H9 (cell line): ENCODE data around the gene KIF5A. TPM values are rescaled to one million over a fixed set of nuclear protein-coding genes. Genes with fewer than 3 reads are reported as not detected.

Experiments
- DNase-seq: peaks from one replicate; pipeline ENCODE4 v3.0.0-alpha.2; 2017
- H2AFZ ChIP-seq: one replicate; pipeline ENCODE4 v1.6.1; 2013; ENCODE audit warnings: mild to moderate bottlenecking, low read length, control low read depth, moderate library complexity
- H2AK5ac ChIP-seq: 2 replicates; pipeline ENCODE4 v1.6.1; 2013; ENCODE audit warnings: low read length, control low read depth, mixed read lengths; ENCODE audit not compliant: insufficient read length
- H2BK120ac ChIP-seq: one replicate; pipeline ENCODE4 v1.6.1; 2013; ENCODE audit warnings: low read depth, mild to moderate bottlenecking, low read length, control low read depth, inconsistent platforms; ENCODE audit not compliant: poor library complexity, severe bottlenecking
- H2BK12ac ChIP-seq: 2 replicates; pipeline ENCODE4 v1.6.1; 2013; ENCODE audit warnings: low read length, control low read depth, mixed read lengths, low read depth; ENCODE audit not compliant: insufficient read length
- H2BK15ac ChIP-seq: 2 replicates; pipeline ENCODE4 v1.6.1; 2013; ENCODE audit warnings: low read depth, low read length, control low read depth
- H2BK20ac ChIP-seq: one replicate; pipeline ENCODE4 v1.6.1; 2013; ENCODE audit warnings: low read depth, mild to moderate bottlenecking, low read length, control low read depth, inconsistent platforms; ENCODE audit not compliant: poor library complexity, severe bottlenecking
- H2BK5ac ChIP-seq: 2 replicates; pipeline ENCODE4 v1.6.1; 2013; ENCODE audit warnings: low read length, control low read depth, mixed read lengths; ENCODE audit not compliant: insufficient read length
- H3K14ac ChIP-seq: 2 replicates; pipeline ENCODE4 v1.6.1; 2013; ENCODE audit warnings: low read length, control low read depth; ENCODE audit not compliant: insufficient read depth
- H3K18ac ChIP-seq: 2 replicates; pipeline ENCODE4 v1.6.1; 2013; ENCODE audit warnings: low read depth, mild to moderate bottlenecking, mixed read lengths, low read length, control low read depth; ENCODE audit not compliant: insufficient read length
- H3K23ac ChIP-seq: 2 replicates; pipeline ENCODE4 v1.6.1; 2013; ENCODE audit warnings: low read length, control low read depth, mixed read lengths, low read depth; ENCODE audit not compliant: insufficient read length
- H3K23me2 ChIP-seq: 2 replicates; pipeline ENCODE4 v1.6.1; 2013; ENCODE audit warnings: low read depth, mild to moderate bottlenecking, mixed read lengths, low read length, control low read depth; ENCODE audit not compliant: insufficient read length, poor library complexity, severe bottlenecking
- H3K27ac ChIP-seq: 2 replicates; pipeline ENCODE4 v1.5.1; 2013; ENCODE audit warnings: low read length, control low read depth, mixed read lengths, low read depth; ENCODE audit not compliant: insufficient read length
- H3K27me3 ChIP-seq: 2 replicates; pipeline ENCODE4 v1.6.1; 2013; ENCODE audit warnings: low read length, control low read depth, inconsistent platforms; ENCODE audit not compliant: insufficient read depth
- H3K4ac ChIP-seq: 2 replicates; pipeline ENCODE4 v1.6.1; 2013; ENCODE audit warnings: low read depth, mild to moderate bottlenecking, control low read depth, inconsistent platforms, low read length, moderate library complexity
- H3K4me1 ChIP-seq: 2 replicates; pipeline ENCODE4 v1.6.1; 2013; ENCODE audit warnings: low read length, control low read depth, inconsistent platforms; ENCODE audit not compliant: insufficient read depth
- H3K4me2 ChIP-seq: 2 replicates; pipeline ENCODE4 v1.6.1; 2013; ENCODE audit warnings: low read length, control low read depth, mixed read lengths; ENCODE audit not compliant: insufficient read length, insufficient read depth
- H3K56ac ChIP-seq: 2 replicates; pipeline ENCODE4 v1.6.1; 2013; ENCODE audit warnings: low read depth, mild to moderate bottlenecking, mixed read lengths, low read length, control low read depth; ENCODE audit not compliant: insufficient read length
- H3K79me1 ChIP-seq: 2 replicates; pipeline ENCODE4 v1.6.1; 2013; ENCODE audit warnings: low read depth, mild to moderate bottlenecking, moderate library complexity, low read length, control low read depth, inconsistent platforms; ENCODE audit not compliant: insufficient read depth, poor library complexity, severe bottlenecking
- H3K79me2 ChIP-seq: 2 replicates; pipeline ENCODE4 v1.6.1; 2013; ENCODE audit warnings: low read length, control low read depth, inconsistent platforms; ENCODE audit not compliant: insufficient read depth
- H3K9ac ChIP-seq: 2 replicates; pipeline ENCODE4 v1.6.1; 2013; ENCODE audit warnings: low read length, control low read depth, mixed read lengths; ENCODE audit not compliant: insufficient read length; ENCODE audit errors: extremely low read depth
- H3K9me3 ChIP-seq: one replicate; pipeline ENCODE4 v1.6.1; 2013; ENCODE audit warnings: low read depth, low read length, inconsistent platforms; ENCODE audit not compliant: control insufficient read depth
- H3T11ph ChIP-seq: one replicate; pipeline ENCODE4 v1.6.1; 2013; ENCODE audit warnings: mild to moderate bottlenecking, low read length, control low read depth, inconsistent platforms
- H4K20me1 ChIP-seq: one replicate; pipeline ENCODE4 v1.6.1; 2013; ENCODE audit not compliant: control insufficient read depth, insufficient read length, insufficient read depth
- H4K5ac ChIP-seq: 2 replicates; pipeline ENCODE4 v1.6.1; 2013; ENCODE audit warnings: low read depth, mild to moderate bottlenecking, mixed read lengths, low read length, control low read depth; ENCODE audit not compliant: insufficient read length
- H4K8ac ChIP-seq: replicated peaks from 2 replicates; pipeline ENCODE4 v1.6.1; 2013; ENCODE audit warnings: low read length, control low read depth, mixed read lengths, low read depth; ENCODE audit not compliant: insufficient read length
- H4K91ac ChIP-seq: 2 replicates; pipeline ENCODE4 v1.6.1; 2013; ENCODE audit warnings: low read depth, mild to moderate bottlenecking, moderate library complexity, mixed read lengths, low read length, control low read depth; ENCODE audit not compliant: insufficient read length
- H3K27ac Mint-ChIP-seq, 3 experiments: 2 replicates in 2 of 3; 3 replicates in 1 of 3; pipeline ENCODE4 v1.8.0; 2020 to 2021; ENCODE audit warnings: mixed read lengths in 3 of 3, mild to moderate bottlenecking in 1 of 3, moderate library complexity in 1 of 3
- H3K27me3 Mint-ChIP-seq: 2 replicates; pipeline ENCODE4 v1.8.0; 2021; ENCODE audit warnings: low read depth, mild to moderate bottlenecking, moderate library complexity, mixed read lengths
- H3K36me3 Mint-ChIP-seq, 3 experiments: 2 replicates in 2 of 3; 3 replicates in 1 of 3; pipeline ENCODE4 v1.8.0; 2020 to 2021; ENCODE audit warnings: low read depth in 3 of 3, mixed read lengths in 3 of 3; ENCODE audit not compliant: insufficient read depth in 1 of 3
- H3K4me1 Mint-ChIP-seq, 2 experiments: 2 replicates each; pipeline ENCODE4 v1.8.0; 2020; ENCODE audit warnings: mixed read lengths in 2 of 2
- H3K4me3 Mint-ChIP-seq, 2 experiments: 2 replicates in 1 of 2; 3 replicates in 1 of 2; pipeline ENCODE4 v1.8.0; 2020 to 2021; ENCODE audit warnings: mild to moderate bottlenecking in 2 of 2, mixed read lengths in 2 of 2, moderate library complexity in 1 of 2
- H3K9me3 Mint-ChIP-seq, 2 experiments: 2 replicates in 1 of 2; 3 replicates in 1 of 2; pipeline ENCODE4 v1.8.0; 2020; ENCODE audit warnings: mild to moderate bottlenecking in 2 of 2, mixed read lengths in 2 of 2, moderate library complexity in 1 of 2
- CTCF ChIP-seq: fragments of 200-600 bp; sonication (generic); conservative IDR thresholded peaks from 3 replicates; pipeline ENCODE4 v1.8.0; 2021; ENCODE audit warnings: antibody characterized with exemption, mild to moderate bottlenecking
- WGBS: extraction: QIAGEN DNeasy Blood & Tissue Kit; methylation state at CpG from one replicate; pipeline ENCODE4 v1.1.7; 2013; ENCODE audit warnings: missing lambda C conversion rate, low lambda C conversion rate, mixed read lengths; ENCODE audit not compliant: insufficient read length; ENCODE audit errors: extremely low coverage; 5-methylcytosine and 5-hydroxymethylcytosine counted together
- total RNA-seq: library from RNA; stranded (reverse); gene quantifications from 2 replicates; pipeline ENCODE4 v1.2.1, GENCODE V29; 2021

The KIF5A gene
- total RNA-seq, 1 experiment from 2014 or later = 18.5 TPM

DNA sequence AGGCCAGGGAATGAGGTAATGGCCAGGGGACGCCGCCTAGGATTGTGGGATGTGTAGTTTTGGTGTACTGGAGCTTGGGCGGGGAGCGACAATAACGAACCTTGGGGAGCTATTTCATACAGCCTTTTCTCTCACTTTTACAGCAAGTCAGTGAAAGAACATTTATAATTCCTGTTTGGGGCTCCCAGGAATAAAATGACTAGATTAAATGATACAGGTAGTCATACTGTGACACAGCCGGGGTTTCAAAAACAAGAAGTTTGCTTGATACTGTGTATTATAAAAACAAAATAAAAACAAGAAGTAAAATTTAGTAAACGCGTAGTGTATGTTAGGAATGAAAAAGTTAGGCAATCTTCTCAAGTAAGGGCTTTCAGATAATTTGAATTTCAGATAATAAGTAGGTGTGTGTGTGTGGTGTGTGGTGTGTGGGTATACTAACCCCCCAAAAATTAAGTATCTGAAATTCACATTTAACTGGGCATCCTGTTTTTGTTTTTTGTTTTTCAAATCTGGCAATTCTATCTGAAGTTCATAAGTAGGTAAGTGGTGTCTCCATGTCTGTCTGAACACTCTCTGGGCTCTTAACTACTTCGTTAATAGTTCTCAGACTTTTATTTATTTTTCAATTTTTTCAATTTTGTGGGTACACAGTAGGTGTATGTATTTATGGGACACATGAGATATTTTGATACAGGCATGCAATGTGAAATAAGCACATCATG is 2.4 kb upstream of the KIF5A start:
- no peak overlapping the region for H2BK20ac ChIP-seq
- no peak overlapping the region for H4K8ac ChIP-seq
- no peak overlapping the region for H4K91ac ChIP-seq
- no peaks in the 10 kb centered on the region; the same call in 1 of the 2 replicates for H3K27me3 ChIP-seq
- H3K4me1 Mint-ChIP-seq = peaks cover 40 to 50% of the 10 kb centered on the region in 2 experiments
- peaks cover 22% of the 10 kb centered on the region for H3K27me3 Mint-ChIP-seq
- no peak overlapping the region for H4K5ac ChIP-seq
- H3K9ac ChIP-seq = no peak overlapping the region
- no peak overlapping the region for H3K18ac ChIP-seq
- H2AFZ ChIP-seq = no peak overlapping the region
- H3K4me1 ChIP-seq = peaks cover 11% of the 10 kb centered on the region
- peaks cover 16% of the 10 kb centered on the region for H3K23me2 ChIP-seq
- no peaks in the 10 kb centered on the region for H3K9me3 Mint-ChIP-seq
- peak overlapping the region; percentile 98 to 99 for H3K4me3 Mint-ChIP-seq
- H2BK120ac ChIP-seq = no peak overlapping the region
- no peak overlapping the region for H2BK15ac ChIP-seq
- no peaks in the 10 kb centered on the region for H3K9me3 ChIP-seq
- no peak overlapping the region for H3K56ac ChIP-seq
- H3K4me2 ChIP-seq = peak overlapping the region; percentile 73
- H2AK5ac ChIP-seq = no peak overlapping the region
- no peak for TF ChIP-seq CTCF
- H3K27ac ChIP-seq = no peak overlapping the region
- H2BK12ac ChIP-seq = no peak overlapping the region
- no peak overlapping the region for H3K23ac ChIP-seq
- peaks cover 0 to 12% (median 9%) of the 10 kb centered on the region in 3 experiments; a peak in 5 of 7 replicates for H3K36me3 Mint-ChIP-seq
- H3K27ac Mint-ChIP-seq = no peak overlapping the region; a peak in 1 of 7 replicates
- H3T11ph ChIP-seq = no peak overlapping the region
- no peak overlapping the region for H2BK5ac ChIP-seq
- no peak overlapping the region for H3K4ac ChIP-seq
- no CpG with 5 or more reads among the region's 9 CpGs for WGBS
- DNase-seq = no peak
- no peaks in the 10 kb centered on the region; the same call in 1 of the 2 replicates for H3K79me2 ChIP-seq
- no peaks in the 10 kb centered on the region for H4K20me1 ChIP-seq
- no peak overlapping the region for H3K14ac ChIP-seq
- peaks cover 14% of the 10 kb centered on the region for H3K79me1 ChIP-seq
